DND-41 (cell line): ENCODE results near the gene GREB1L.

Experiments used
- CTCF ChIP-seq: IDR thresholded peaks from 2 replicates; pipeline ENCODE4 v1.5.1; 2012; ENCODE audit warnings: borderline replicate concordance, low read length, moderate library complexity, mild to moderate bottlenecking; ENCODE audit not compliant: poor library complexity, severe bottlenecking; ENCODE audit errors: extremely low read depth
- EZH2 ChIP-seq: IDR thresholded peaks from 3 replicates; pipeline ENCODE4 v1.6.1; 2012; ENCODE audit warnings: borderline replicate concordance, low read depth, mild to moderate bottlenecking, moderate library complexity, low read length, inconsistent platforms; ENCODE audit not compliant: severe bottlenecking

GRCh38 chr18:21454725-21455124, 212.7 kb downstream of the GREB1L start:
- TF ChIP-seq EZH2: no peak
- TF ChIP-seq CTCF: no peak
